Skin epidermis (tissue), 12 donors: Measurements from ENCODE around the gene ALOX5.
"Not testable (repeated sequence)": the region's sequence is repeated elsewhere in the genome, so short reads cannot be mapped to it uniquely, and the experiment has no call there.

Experiments
- H3K27ac ChIP-seq, 21 experiments: fragments of 200-600 bp; sonication (generic) in 11 of 21; one replicate each; pipeline ENCODE4 v1.5.0; 2020; ENCODE audit warnings: mild to moderate bottlenecking in 3 of 21, inconsistent platforms in 2 of 21, moderate library complexity in 2 of 21
- H3K4me3 ChIP-seq, 7 experiments: fragments of 200-600 bp; sonication (generic) in 2 of 7; one replicate each; pipeline ENCODE4 v1.5.0; 2020; ENCODE audit warnings: inconsistent platforms in 2 of 7, mild to moderate bottlenecking in 2 of 7, moderate library complexity in 1 of 7

Gene ALOX5

DNA sequence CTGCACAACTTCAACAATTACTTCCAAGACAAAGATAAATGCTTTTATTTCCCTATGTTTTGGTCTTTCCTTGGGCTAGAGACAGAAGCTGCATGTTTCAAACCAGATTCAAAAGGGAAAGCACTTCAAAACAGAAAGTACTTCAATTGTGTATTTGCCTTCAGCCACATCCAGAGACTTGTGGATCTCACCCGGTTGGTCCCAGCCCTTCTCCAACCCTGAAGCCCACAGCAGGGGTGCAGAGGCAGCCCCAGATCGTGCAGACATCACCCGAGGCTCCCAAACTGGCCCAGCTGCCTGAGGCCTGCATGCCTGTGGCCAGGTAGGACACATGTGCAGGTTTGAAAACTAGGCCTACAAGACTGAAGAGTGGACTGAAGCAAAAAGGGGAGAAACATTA is 80.8 kb downstream of the ALOX5 start:
- Histone ChIP-seq H3K4me3 (no peak overlapping the region), H3K27ac (no peak overlapping the region)

DNA sequence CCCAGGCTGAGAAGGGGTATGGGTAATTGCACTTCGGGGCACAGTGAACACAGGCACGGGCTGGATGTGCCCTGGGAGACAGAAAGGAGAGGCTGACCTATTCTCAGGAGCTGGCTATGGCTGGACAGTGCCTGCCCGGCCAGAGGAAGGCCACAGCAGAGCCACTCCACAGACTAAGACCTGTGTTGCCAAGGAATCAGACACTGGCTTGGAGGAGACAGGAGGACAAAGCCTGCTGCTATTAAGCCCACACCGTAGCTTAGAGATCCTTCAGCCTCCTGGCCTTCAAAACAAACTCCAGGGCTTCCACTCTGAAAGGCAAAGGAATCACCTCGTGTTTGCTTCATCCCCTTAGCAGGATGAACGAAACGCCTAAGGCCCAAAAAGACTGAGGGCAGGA is 82.2 kb downstream of the ALOX5 start:
- no peak overlapping the region for H3K27ac ChIP-seq
- H3K4me3 ChIP-seq: no peak overlapping the region

DNA sequence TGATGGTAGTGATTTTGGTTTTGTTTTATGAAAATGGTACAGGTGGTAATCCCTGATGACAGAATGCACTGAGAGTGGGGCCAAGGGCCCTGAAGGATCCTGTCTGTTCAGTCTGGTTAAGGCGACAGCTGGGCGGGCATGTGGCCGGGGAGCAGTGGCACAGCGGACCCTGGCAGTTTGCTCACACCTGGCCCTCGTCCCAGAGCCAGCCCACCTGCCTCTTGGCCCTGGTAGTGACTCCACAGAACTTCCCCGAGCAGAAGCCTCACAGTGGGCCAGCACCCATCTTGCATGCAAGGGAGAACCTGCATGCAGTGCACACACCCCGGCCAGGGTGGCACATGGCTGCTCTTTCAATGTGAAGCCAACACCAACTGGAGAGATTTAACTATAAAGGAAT is 82.8 kb downstream of the ALOX5 start:
- no peak overlapping the region for H3K4me3 ChIP-seq
- no peak overlapping the region for H3K27ac ChIP-seq

DNA sequence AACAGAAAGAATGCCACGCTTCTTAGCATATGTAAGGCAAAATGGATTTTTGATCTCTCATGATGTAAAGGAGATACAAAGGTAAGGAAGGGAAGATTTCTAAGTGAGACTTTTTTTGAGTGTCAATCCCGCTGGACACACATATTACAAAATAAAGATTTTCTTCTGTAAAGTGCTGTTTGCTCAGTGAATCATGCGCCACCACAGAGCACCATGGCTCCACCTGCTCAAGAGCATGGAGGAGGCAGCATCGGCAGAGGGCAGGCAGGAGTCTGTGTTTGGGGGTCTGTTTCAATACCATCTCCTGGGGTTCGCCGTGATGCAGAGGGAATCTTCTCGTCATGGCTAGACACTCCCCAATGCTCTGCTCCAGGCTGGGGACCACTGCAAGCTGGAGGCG is 83.5 kb downstream of the ALOX5 start:
- Histone ChIP-seq H3K4me3 (no peak overlapping the region), H3K27ac (no peak overlapping the region)

DNA sequence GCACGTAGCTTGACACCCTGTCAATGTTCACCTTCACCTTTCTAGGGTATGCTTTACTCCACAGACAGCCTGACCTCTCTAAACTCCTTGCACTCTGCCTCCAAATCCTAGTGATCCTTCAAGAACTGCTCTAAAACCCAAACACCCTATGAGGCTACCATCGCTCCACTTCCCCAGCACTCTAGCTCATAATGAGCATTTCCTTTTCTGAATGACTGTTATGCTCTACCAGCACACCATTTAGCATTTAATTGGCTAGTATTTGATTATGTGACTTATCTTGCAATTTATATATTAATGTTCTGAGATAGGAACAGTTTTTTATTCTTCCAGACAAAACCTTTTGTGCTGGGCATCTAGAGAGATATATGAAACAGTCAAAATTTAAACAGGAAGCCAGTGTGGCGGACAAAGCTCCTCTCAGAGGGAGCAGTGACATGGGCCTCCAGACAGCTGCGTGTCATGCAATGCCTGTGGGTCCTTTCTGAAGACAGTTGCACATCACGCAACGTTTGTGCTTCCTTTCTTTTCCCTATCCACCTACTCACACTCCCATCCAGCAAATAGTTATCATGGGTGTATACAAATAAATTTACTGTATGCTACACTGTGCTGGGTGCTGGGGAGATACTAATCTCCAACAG is 86.3 kb downstream of the ALOX5 start:
- no peak overlapping the region for H3K4me3 ChIP-seq
- peak overlapping the region in 2 of 21 experiments; percentile 21 to 51 for H3K27ac ChIP-seq

DNA sequence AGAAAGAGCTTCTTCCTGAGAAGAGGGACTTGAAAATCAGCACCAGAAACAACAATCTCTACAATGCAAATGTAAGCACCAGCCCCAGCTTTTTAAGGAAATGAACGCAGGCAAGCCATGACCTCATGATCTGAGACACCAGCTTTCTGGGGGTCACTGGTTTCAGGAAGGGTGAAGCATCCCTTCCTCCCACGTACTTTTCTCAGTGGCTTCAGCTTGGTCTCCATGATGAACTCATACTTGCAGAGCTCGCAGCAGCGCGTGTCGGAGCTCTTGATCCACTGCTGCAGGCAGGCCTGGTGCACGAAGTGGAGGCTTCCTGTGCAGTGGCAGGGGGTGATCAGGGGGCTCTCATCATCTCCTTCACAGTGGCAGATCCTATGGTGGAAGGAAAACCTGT is 87.0 kb downstream of the ALOX5 start:
- H3K4me3 ChIP-seq: no peak overlapping the region
- H3K27ac ChIP-seq: peak overlapping the region in 3 of 21 experiments; percentile 21 to 51 (median 40)

DNA sequence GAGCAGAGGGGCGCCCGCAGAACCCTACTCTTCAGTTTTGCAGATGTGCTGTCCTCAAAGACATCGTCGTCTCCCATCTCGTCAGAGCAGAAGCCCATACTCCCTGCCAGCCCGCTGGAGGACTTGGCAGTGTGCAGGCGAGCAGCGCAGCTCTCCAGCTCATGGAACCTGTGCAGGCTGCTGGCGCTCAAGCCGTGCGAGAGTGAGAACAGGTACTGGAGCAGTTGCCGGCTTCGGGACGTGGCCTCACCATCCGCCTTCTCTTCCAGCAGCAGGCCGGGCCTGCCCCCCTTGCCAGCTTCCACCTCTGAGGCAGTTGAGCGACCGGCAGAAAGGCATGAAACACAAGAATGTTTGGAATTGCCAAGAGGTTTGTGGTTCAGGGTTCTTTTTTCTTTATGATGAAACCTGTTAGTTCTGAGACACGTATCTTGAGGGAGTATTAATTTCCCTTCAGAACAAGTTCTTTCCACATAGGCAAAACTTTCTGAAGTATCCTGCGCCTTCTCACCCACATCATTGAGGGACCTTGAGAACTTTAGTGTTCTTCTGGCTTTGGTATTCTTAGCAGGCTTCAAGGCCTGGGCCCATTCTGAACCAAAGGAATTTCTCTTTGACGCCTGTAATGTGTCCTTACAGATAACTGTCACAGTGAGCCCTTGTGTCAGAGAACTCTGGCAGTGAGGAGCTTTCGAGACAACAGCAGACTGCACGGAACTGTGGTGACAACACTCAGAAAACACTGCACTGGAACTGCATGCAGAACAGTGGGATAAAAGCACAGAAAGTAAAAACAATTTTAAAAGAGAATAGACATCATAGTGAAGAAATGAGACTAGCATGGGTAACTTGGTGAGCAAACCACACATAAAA is 89.5 kb downstream of the ALOX5 start:
- peak overlapping the region in 1 of 21 experiments; percentile 21 for H3K27ac ChIP-seq
- no peak overlapping the region for H3K4me3 ChIP-seq

DNA sequence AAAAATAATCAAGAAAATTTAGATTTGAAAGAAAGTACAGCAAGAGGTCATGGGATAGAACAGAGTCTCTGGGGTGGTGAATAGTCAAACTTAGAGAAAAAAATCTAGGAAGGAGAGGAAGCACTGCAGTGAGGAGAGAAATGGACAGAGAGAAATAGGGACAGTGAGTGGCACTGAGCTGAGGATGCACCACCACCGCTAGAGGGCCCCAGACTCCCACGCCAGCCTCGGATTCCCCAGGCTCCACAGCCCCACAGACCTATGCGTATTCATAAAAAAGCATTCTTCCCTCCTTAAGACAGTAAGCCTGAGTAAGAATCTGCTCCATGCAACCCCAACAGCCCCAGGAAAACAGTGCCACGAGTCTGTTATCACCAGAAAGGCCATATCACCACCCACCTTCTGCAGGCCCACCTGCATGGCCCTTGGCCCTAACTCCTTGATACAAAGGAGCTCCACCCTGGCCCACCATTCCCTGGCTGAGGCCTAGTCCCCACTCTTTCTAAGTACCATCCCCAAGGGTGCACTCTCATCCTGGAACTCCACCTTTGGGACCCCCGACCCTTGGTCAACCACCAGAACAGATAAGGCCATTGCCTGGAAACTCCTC is 91.0 kb downstream of the ALOX5 start:
- Histone ChIP-seq H3K4me3 (no peak overlapping the region), H3K27ac (no peak overlapping the region)

DNA sequence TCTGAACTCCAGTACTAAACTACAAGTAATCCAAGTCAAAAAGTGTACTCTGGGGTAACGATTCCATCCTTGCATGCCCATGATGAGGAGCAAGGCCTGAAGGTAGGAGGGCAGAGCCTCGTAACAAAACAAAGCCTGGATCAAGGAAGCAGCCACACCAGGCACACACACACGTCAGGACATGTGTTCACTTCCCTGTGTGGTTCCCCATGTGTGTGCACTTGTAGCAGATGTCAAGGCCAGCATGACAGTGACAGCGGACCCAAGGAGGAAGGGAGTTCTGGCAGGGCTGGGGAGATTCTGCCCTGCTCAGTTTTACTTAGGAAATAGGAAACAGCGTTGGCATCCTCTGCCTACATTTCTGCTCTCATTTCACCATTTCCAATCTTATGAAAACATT is 92.8 kb downstream of the ALOX5 start:
- Histone ChIP-seq H3K27ac (no peak overlapping the region), H3K4me3 (no peak overlapping the region)

DNA sequence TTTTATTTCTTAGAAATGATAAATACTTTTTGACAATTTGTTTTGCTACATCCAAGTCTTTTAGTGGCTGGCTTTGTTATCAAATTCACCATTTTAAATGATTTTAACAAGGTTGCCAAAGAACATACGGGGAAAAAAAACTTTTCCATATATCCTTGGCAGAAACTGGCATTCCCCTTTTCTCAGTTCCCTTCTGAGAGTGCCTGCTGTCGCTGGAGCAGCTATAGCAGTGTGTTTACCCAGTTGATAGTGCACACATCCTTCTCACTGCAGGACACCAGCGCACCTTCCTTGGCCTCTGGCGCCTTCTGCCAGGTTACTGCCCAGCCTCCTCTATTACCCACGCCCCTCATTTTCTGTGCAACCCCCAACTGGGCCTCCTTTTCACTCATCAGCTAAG is 94.1 kb downstream of the ALOX5 start:
- no peak overlapping the region for H3K27ac ChIP-seq
- no peak overlapping the region for H3K4me3 ChIP-seq

DNA sequence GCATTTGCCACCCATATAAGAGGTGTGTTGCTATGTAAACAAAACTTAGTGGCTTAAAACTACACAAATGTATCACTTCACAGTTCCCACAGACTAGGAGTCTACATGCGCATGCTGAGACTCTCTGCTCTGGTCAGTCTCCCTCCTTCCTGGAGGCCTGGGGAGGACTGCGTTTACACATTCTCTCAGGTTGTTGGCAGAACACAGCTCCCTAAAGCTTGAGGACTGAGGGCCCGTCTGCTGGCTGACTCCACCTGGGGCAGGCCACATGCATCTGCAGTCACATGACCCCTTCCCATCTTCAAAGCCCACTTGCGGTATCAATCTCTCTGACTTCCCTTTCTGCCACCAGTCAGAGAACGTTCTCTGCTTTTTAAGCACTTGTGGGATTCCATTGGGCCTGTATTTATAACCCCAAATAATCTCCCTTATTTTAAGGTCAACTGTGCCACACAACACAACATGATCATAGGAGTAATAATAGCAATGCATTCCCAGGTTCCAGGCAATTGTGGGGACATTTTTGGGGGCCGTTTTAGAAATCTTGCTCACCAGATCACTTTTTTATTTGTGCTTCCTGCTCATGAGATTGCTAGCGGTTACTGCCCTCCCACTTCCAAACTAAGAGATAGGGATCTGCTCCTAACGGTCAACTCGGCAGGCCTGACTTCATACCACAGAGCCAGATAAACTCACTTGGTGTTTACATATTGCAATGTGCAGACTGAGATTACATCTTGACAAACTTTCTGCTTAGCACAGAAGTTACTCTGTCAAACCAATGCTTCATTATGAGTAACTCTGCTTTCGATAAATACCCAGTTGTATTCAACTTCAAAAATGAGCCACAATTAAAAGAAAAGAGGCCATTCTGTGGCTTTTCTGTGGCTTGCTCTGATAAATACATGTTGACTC is 96.3 kb downstream of the ALOX5 start:
- Histone ChIP-seq H3K27ac (peak overlapping the region in 4 of 21 experiments; percentile 5 to 73 (median 31)), H3K4me3 (no peak overlapping the region)

DNA sequence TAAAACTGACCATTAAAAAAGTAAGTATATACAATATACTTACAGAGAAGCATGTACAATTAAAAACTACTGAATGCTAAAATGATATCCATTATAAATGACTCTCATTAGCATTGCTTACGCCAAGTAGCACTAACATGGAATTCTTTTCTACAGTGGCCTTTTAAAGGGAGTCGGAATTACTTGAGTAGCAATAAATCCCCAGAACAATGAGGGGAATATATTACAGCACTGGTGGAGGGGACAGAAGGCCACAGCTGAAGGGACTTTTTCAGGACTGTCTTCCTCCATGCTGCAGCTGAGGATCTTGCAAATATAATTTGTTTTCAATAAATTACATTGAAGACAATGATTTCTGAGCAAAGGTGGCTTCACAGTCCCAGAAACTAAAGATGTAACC is 97.0 kb downstream of the ALOX5 start:
- H3K4me3 ChIP-seq: no peak overlapping the region
- peak overlapping the region in 2 of 21 experiments; percentile 18 to 73 for H3K27ac ChIP-seq

DNA sequence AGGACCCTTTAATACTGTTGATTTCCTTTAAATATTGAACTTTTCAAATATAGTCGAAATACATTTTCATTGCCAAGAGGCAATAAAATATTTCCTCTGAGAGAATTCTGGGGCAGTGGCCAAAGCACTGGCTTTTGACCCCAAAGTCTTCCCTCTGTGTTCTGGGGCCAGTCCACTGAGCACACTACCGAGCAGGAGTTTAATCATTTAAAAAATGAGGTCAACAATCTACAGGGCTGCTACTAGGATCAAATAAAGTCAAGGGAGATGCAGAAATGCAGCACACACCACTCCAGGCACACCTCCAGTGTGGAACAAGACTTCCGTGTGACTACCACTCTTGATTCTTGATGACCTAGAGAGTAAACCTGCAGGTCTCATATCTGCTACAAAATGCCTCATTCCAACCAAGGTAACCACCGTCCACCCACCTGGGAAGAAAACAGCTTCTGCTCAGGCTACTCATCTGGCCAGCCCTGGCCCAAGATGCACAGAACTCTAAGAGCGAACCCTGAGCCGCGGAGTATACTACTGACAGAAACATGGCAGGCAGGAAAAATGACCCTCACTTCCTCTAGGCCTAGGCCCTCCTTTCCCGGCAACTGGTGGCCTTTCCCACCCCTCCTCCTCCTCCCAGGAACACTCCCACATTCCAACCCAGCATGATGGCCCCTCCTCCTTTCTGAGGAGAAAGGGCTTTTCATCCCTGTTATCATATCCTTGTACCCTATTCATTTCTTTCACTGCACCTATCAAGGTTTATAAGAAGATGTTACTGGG is 97.7 kb downstream of the ALOX5 start:
- peak overlapping the region in 1 of 21 experiments; percentile 18 for H3K27ac ChIP-seq

DNA sequence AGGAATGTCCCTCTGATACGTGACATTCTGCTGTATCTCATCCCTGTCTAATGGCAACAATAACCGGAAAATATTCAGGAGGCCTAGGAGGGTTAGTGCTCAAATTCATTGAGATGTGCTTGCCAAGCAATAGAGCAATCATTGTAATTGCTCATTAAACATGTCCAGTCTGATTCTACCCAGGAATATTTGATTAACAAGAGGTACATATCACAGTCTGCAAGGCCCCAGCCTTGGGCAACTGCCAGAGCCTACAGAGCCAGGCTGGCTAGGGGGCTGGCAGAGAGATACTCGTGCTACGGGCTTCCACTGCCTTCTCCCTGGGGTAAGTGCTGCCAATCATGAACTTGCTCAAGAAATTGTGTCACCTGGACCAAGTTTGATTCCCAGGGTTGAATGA is 99.1 kb downstream of the ALOX5 start:
- H3K4me3 ChIP-seq: no peak overlapping the region
- no peak overlapping the region for H3K27ac ChIP-seq

More for the DNA sequence above, 97.7 kb downstream of the ALOX5 start:
- H3K4me3 ChIP-seq: no peak overlapping the region

DNA sequence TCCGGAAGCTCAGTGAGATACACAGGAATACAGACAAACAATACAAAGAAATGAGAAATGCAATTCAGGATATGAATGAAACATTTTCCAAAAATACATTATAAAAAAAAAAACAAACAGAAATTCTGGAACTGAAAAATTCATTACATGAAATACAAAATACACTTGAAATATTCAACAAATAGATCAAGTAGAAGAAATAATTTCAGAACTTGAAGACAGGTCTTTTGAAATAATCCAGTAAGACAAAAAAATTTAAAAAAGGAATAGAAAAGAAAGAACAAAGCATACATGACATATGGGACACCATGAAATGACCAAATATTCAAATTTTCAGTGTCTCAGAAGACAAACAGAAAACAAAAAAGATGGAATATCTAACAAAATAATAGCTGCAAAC is 102.5 kb downstream of the ALOX5 start:
- no peak overlapping the region for H3K4me3 ChIP-seq
- no peak overlapping the region for H3K27ac ChIP-seq

DNA sequence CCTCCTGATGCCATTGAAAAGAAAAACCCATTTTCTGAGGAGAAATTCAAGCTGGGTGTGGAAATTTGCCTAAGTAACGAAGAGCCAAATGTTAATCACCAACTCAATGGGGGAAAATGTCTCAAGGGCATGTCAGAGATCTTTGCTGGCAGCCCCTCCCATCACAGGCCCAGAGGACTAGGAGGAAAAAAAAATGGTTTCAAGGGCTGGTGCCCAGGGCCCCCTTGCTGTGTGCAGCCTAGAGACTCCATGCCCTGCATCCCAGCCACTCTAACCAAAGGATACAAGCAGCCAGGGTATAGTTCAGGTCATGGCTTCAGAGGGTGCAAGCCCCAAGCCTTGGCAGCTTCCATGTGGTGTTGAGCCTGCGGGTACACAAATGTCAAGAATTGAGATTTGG is 106.3 kb downstream of the ALOX5 start:
- Histone ChIP-seq H3K4me3 (no peak overlapping the region), H3K27ac (no peak overlapping the region)

DNA sequence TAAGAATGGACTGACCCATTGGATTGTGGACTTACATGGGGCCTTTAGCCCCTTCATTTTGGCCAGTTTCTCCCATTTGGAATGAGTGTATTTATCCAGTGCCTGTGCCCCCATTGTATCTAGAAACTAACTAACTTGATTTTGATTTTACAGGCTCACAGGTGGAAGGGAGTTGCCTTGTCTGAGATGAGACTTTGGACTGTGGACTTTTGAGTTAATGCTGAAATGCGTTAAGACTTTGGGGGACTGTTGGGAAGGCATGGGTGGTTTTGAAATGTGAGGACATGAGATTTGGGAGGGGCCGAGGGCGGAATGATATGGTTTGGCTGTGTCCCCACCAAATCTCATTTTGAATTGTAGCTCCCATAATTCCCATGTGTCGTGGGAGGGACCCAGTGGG is 107.1 kb downstream of the ALOX5 start:
- H3K4me3 ChIP-seq, H3K27ac ChIP-seq: not testable (repeated sequence)

DNA sequence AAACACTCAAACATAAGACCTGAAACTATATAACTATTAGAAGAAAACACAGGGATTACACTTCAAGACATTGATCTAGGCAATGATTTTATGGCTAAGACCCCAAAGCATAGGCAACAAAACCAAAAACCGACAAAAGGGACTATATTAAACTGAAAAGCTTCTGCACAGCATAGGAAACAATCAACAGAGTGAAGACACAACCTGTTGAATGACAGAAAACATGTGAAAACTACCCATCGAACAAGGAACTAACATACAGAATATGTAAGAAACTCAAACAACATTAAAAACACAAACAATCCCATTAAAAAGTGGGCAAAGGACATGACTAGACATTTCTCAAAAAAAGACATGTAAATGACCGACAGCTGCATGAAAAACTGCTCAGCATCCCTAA is 109.0 kb downstream of the ALOX5 start:
- no peak overlapping the region for H3K27ac ChIP-seq
- no peak overlapping the region for H3K4me3 ChIP-seq

DNA sequence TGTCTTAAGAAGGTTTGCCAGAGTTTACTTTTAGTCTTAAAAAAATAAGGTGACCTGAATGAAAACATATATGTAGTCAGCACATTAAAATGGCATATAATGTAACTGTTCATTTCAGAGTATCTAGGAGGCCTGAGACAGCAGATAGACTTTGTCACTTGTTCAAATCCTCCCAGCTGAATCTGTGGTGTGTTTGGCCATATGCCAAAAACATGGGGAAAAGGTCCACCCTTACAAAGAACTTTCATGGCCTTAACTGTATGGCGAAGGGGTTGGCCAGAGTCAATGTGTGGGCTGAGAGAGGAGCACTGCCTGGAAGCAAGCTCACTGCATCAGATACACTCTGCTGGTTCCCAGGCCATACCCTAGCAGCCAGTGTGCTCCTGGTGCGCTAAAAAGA is 113.7 kb downstream of the ALOX5 start:
- H3K27ac ChIP-seq: no peak overlapping the region

More for the DNA sequence above, 113.7 kb downstream of the ALOX5 start:
- H3K4me3 ChIP-seq: no peak overlapping the region
